AML-193 (cell line): Measurements from ENCODE around the gene GNA15.
A peak's percentile ranks its signal among the peaks of the same experiment; 100 is the strongest.
"Not testable (repeated sequence)": the region's sequence is repeated elsewhere in the genome, so short reads cannot be mapped to it uniquely, and the experiment has no call there.

Experiments used
- DNase-seq, 2 experiments: peaks; one replicate each; lab custom pipeline; 2025; lab: John Stamatoyannopoulos, UW

The GNA15 gene

DNA sequence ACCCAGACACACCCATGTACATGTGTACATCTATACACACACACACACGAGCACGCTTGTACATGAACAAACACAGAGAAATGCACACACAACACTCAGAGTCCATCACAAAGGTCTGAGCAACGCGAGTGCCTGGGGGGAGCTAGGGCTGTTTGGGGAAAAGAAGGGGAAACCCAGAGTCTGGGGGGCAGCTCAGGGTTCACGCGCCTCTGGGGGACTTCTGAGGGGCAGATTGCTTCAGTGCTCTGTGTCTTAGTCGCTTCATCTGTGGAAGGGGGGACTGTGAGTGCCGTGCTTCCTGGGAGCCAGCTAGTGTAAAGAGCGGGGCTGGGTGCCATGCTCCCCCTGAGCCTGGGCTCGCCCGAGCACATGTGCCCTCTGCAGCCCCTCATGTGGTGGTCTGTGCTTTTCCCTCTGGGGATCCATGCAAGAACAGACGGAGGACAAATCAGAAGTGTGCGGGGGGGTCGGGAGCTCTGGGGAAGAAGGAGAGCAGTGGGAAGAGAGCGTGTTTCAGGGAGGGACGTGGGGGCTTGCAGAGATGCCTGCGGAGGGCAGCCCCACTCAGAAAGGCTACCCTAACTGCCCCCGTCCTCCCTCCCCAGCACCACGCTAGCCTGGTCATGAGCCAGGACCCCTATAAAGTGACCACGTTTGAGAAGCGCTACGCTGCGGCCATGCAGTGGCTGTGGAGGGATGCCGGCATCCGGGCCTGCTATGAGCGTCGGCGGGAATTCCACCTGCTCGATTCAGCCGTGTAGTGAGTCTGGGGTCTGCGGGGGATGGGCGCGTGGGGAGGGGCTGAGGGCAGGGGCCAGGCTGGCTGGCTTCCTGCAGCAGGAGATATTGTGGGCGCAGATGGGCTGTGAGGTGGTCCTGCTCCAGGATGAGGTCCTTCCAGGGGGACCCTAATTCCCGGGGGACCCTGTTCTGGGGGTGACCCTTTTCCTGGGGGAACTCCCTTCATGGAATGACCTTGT, 14.0 kb downstream of the GNA15 start:
- no peak for DNase-seq

DNA sequence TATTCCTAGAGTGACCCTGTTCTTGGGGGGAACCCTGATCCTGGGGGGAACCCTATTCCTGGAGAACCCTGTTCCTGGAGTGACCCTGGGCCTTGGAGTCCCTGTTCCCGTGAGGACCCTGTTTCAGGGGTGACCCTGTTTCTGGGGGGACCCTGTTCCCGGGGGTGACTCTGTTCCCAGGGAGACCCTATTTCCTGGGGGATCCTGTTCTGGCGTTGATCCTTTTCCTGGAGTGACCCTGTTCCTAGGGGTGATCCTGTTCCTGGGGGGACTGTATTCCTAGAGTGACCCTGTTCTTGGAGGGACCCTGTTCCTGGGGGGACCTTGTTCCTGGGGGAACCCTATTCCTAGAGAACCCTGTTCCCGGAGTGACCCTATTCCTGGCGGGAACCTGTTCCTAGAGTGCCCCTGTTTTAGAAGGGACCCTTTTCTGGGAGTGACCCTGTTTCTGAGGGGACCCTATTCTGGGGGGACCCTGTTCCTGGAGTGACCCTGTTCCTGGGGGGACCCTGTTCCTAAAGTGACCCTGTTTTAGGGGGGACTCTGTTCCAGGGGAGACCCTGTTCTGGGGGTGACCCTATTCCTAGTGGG, 15.0 kb downstream of the GNA15 start:
- DNase-seq, result no peak

DNA sequence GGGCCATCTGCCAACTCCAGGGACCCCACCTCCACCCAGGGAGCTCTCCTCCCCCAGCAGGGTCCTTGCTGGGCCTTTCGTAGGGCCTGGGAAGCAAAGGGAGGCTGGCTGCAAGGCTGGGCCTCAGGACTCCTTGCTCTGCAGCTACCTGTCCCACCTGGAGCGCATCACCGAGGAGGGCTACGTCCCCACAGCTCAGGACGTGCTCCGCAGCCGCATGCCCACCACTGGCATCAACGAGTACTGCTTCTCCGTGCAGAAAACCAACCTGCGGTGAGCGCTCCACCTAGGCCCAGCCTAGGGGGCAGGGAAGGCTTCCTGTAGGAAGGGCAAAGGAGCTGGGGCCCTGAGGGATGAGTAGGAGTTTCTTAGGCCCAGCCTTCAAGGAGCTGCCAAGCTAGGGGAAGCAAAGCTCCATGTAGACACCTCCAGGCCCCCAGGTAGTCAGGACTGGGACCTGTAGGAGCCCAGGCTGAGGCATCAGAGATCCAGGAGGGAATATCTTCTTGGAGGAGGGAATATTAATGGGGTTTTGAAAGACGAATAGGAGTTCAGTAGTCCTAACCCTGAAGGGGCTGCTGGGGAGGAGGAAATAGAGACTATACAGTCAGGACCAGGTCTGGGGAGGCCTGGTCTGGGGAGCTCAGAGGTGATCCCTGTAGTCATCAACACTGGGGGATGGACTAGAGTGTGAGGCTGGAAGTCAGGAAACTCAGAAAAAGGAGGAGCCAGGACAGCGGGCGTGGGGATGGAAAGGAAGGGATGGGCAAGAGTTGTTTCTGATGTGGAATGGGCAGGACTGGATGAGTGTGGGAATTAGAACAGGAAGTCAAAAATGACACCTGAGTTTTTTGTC, 16.0 kb downstream of the GNA15 start:
- DNase-seq, result no peak

DNA sequence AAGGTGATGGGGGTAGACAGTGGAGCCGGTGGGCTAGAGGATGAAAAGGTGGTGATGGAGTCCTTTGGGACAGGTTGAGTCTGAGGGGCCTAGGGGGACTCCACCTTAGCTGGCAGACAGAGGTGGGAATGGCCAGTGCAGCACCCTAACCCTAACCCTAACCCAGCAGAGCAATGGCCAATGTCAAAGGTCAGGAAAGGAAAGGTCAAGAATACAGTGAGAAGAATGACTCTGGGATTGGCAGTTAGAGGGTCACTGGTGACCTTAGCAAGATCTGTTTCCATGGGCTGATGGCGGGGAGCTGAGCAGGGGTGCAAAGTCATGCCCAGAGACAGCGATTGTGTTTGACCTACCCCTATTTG, 16.6 kb downstream of the GNA15 start:
- no peak for DNase-seq

DNA sequence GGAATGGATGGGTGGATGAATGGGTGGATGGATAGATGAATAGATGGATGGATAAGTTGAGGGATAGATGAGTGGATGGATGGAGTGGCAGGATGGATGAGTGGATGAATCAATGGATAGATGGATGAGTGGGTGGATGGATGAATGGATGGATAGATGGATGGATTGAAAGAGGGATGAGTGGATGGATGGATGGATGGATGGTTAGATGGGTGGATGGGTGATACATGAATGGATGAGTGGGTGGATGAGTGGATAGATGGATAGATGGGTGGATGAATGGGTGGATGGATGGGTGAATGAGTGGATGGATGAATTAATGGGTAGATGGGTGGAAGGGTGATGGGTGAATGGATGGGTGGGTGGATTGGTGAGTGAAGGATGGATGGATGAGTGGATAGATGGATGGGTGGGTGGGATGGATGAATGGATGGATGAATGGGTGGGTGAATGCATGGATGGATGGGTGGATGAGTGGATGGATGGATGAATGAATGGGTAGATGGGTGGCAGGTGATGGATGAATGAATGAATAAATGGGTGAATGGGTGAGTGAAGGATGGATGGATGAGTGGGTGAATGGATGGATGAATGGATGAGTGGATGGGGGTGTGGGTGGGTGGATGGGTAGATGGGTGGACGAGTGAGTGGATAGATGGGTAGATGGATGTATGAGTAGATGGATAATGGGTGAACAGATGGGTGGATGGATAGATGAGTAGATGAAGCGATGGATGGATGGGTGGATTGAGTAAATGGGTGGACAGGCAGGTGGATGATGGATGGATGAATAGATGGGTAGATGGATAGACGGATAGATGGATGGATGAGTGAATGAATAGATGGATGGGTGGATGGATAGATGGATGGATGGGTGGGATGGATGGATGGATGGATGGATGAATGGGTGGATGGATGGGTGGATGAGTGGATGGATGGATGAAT, 17.7 kb downstream of the GNA15 start:
- no peak for DNase-seq

DNA sequence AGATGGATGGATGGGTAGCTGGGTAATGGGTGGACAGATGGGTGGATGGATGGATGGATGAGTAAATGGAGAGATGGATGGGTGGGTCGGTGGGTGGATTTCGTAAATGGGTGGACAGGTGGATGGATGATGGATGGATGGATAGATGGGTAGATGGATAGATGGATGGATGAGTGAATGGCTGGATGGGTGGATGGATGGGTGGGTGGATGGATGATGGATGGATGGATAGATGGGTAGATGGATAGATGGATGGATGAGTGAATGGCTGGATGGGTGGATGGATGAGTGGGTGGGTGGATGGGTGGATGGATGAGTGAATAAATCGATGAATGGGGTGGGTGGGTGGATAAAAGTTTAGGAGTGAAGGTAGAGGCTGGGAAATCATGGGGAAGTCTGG, 18.6 kb downstream of the GNA15 start:
- DNase-seq, result not testable (repeated sequence)

DNA sequence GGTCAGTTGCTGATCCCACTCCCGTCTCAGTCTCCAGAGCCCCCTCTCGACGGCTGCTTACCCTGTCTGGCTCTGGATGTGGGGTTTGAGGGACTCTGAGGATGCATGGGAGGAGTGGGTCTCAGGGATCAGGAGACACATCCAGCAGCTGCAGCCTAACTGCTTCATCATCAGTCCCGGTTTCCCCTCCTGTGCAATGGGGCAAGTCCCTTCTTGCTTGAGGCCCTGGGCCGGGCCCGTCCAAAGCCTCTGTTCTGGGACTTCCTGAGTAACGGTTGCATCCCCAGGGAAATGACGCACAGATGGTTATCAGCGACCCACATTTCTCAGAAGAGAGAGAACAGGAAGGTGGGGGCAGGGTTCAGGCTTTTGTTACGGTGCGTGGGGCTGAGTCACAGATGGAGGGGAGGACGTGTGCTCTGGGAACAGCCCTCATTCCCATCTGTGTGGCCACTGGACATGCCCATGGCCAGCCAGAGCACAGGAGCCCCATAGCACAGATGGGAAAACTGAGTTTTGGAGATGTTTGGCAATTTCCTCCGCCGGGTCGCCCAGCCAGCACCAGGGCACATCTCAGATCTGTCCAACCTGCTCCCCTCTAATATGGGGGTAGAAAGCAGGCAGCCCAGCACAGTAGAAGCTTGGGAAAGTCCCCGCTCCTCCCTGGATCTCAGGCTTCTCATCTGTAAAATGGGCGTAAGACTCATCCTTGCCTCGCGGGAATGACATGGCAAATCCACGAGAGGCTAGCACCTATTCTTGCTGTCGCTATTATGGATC, 19.3 kb downstream of the GNA15 start:
- peak; percentile 36 to 45 for DNase-seq

DNA sequence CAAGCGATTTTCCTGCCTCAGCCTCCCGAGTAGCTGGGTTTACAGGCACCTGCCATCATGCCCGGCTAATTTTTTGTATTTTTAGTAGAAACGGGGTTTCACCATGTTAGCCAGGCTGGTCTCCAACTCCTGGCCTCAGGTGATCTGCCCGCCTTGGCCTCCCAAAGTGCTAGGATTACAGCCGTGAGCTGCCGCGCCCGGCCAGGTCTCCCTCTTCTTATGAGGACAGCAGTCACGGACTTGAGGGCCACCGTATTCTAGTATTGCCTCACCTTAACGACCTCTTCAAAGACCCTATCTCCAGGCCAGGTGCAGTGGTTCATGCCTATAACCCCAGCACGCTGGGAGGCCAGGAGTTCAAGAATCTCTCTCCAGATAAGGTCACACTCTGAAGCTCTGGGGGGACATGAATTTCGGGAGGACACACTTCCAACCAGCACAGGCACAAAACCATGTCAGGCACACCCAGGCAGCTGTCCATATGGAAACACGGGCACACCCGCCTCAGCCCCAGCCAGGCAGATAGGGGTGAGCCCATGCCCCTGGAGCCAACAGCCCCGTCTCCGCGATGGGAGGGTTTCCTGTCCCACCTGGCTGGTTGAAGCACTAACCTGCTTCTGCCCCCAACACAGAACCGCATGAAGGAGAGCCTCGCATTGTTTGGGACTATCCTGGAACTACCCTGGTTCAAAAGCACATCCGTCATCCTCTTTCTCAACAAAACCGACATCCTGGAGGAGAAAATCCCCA, 21.4 kb downstream of the GNA15 start:
- no peak for DNase-seq

DNA sequence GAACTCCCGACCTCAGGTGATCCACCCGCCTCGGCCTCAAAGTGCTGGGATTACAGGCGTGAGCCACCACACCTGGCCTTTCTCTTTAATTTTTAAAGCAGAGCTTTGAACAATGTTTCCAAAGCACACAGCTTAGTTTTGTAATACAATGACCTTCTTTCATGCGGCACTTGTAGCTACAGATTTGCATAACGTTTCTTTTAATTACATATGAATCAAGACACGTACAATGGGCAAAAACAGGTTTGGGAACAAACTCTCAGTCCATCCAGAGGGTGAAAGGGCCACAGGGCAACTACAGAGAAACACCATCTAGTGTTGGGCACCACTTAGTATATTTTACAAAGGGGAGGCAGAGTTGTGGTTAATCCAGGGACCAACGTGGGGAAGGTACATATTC, 23.7 kb downstream of the GNA15 start:
- no peak for DNase-seq

DNA sequence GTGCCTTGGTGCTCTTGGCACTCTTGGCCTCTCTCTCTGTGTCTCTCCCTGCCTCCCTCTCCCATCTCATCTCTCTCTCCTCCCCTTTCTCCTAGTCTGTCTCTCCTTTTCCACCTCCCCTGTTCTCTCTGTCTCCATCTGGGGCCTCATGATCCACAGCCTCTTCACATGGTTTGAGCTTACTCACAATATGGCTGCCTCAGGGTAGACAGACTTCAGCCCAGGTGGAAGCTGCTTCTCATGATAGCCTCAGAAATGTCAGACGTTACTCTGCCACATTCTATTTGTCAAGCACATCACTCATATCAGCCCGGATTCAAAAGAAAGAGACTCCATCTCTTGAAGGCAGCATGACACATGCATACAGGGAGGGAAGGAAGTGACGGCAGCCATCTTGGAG, 24.4 kb downstream of the GNA15 start:
- DNase-seq, result no peak

DNA sequence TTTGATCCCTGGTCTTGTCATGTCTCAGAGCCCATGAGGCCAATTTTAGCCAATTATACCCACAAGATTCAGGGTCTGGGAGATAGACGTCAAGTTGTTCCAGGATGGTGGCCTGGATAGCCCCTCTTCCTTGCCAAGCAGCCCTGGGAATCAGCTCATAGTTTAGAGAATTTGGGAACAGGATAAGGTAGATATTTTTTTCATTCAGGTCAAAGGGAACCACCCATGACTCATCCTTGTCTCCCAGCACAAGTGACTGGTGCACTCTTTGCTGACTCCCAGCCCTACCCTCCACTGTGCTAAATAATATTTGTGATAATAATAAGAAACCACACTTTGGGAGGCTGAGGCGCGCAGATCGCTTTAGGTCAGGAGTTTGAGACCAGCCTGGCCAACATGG, 25.6 kb downstream of the GNA15 start:
- DNase-seq, result no peak

DNA sequence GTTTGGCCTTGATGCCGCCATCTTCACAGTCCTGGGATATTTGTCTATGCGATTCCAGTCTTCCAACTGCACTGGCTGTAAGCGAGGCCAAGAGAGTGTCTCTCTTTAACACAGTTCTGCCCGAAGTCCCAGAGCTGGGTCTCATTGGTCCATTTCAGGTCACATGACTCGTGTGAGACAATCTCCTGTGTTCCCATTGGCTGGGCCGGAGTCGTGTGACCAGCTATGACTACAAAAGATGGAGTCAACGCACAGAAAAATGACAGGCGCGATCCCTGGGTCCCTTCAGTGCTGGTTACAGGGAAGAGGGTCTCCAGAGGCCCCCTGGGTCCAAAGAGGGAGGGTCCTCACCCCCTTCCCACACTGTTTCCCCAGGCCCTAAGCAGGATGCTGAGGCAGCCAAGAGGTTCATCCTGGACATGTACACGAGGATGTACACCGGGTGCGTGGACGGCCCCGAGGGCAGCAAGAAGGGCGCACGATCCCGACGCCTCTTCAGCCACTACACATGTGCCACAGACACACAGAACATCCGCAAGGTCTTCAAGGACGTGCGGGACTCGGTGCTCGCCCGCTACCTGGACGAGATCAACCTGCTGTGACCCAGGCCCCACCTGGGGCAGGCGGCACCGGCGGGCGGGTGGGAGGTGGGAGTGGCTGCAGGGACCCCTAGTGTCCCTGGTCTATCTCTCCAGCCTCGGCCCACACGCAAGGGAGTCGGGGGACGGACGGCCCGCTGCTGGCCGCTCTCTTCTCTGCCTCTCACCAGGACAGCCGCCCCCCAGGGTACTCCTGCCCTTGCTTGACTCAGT, 26.8 kb downstream of the GNA15 start:
- no peak for DNase-seq

DNA sequence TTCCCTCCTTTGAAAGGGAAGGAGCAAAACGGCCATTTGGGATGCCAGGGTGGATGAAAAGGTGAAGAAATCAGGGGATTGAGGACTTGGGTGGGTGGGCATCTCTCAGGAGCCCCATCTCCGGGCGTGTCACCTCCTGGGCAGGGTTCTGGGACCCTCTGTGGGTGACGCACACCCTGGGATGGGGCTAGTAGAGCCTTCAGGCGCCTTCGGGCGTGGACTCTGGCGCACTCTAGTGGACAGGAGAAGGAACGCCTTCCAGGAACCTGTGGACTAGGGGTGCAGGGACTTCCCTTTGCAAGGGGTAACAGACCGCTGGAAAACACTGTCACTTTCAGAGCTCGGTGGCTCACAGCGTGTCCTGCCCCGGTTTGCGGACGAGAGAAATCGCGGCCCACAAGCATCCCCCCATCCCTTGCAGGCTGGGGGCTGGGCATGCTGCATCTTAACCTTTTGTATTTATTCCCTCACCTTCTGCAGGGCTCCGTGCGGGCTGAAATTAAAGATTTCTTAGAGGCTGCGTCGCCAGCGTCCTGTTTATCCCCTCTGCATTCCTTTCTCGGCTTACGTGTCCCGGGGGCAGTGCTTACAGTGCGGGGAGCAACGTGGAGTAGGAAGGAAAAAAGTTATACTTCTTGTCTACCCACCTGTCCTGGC, 27.5 kb downstream of the GNA15 start:
- DNase-seq, result peak; percentile 24 to 47

DNA sequence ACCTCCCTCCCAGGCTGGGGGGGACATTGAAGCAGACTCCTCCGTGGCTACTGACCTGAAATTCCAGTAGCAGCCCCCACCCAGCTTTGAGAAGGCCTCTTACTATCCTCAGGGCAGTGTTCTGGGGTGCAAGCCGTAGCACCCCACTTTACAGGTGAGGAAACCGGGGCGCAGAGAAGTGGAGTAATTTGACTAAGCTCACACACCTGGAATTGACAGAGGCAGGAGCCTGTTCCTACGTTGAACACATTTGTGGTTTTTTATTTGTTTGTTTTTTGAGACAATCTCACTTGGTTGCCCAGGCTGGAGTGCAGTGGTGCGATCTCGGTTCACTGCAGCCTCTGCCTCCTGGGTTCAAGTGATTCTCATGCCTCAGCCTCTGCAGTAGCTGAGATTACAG, 28.1 kb downstream of the GNA15 start:
- DNase-seq, result no peak

DNA sequence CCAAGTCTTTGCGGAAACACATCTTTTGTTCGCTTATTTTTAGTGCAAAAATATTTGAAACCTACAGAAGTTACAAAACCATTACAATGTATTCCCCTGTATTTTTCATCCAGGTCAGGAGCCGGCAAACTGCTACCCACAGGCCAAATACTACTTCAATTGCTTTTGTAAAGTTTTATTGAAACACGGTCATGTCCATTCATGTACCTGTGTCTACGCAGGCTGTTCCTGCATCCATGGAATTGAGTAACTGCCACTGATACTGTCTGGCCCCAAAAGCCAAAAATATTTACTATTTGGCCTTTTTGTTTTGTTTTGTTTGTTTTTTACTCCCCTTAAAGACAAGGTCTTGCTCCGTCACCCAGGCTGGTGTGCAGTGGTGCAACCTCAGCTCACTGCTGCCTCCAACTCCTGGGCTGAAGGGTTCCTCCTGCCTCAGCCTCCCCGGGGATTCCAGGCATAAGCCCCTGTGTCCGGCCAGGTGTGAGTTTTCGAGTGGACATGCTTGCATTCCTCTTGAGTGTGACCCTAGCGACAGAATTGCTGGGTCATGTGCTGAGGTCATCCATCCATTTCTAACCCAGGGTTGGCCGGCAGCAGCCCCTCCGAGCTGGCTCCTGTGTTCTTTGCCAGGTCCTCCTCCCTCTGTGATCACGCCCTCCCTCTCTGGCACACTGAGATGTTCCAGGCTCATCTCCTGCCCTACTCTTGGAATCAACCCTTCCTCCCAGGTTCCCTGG, 31.9 kb downstream of the GNA15 start:
- no peak for DNase-seq

DNA sequence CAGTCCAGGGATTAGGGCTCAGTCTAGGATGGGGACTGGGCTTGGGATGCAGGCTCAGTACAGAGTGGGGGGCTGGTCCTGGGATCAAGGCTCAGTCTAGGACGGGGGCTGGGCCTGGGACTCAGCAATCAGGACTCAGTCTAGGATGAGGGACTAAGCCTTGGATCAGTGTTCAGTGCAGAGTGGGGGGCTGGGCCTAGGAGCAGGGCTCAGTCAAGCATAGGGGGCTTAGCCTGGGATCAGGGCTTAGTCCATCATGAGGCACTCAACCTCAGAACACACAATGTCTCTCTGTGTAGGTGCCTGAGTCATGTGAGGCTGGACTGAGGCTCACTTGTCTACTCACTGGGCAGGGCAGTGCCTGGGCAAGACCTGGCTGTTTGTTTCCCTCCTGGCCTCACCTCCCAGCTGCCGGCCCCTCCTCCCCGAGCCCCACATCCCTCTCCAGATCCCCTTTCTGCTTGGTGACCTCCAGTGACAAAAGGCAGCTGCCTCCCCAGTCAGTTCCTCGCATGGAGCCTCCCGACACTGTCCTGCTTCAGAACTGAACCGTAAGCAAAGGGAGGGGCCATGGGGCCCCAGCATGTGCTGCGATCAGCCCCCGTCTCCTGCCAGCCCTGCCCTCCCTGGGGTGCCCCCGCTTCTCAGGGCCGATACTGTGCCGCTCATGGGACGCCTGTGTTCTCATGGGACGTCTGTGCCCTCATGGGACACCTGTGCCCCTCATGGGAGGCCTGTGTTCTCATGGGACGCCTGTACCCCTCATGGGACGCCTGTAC, 36.2 kb downstream of the GNA15 start:
- no peak for DNase-seq

DNA sequence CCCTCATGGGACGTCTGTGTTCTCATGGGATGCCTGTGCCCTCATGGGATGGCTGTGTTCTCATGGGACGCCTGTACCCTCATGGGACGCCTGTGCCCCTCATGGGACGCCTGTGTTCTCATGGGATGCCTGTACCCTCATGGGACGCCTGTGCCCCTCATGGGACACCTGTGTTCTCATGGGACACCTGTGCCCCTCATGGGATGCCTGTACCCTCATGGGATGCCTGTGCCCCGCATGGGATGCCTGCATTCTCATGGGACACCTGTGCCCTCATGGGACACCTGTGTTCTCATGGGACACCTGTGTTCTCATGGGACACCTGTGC, 36.8 kb downstream of the GNA15 start:
- not testable (repeated sequence) for DNase-seq
